ENCODE results near the gene PNMA8C.

DNA sequence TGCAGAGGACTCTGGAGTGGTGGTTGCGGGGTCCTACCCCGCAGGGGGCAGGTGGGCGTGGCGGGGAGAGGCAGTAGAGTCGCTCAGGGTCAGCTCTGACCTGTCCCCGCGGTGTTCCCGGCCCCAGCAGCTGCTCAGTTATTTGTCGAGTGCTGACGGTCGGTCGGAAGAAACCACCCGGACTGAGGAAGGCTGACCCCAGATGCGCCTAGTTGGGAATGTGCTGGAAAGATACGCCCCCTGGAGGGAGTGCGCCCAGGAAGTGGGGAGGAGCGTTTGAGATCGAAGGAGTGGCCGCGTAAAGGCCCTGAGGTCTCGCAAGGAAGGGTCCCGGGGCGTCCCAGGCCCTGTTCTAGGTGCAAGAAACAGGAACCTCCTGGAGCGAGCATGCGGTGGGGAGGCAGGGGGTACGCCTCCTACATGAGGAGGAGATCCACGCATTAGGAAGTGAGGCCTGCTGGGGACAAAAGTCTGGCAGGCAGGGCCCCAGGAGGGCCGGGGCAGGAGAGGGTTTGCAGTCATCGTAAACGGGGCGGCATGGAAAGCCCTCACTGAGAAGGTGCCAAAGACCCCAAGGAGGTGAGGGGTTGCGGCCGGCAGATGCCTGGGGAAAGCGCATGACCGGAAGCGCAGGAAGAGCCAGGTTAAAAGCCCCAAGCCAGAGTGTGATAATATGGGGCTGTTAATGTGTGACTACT, 24.5 kb downstream of the PNMA8C start:
- 0 out of 2 replicates have a peak, but pooled peaks have one; percentile 17 for TF ChIP-seq CTCF (IDR thresholded peaks at IDR 0.05)
- TF ChIP-seq ZFX (IDR thresholded peaks at IDR 0.05; ENCODE audit: borderline replicate concordance): no peak

Measured in 22Rv1 (cell line).